Measurements from ENCODE around the gene MYO1B. TPM values are rescaled to one million over a fixed set of nuclear protein-coding genes. Genes with fewer than 3 reads are reported as not detected.

The MYO1B gene
- total RNA-seq, 1 experiment from 2014 or later, result 80.3 TPM

DNA sequence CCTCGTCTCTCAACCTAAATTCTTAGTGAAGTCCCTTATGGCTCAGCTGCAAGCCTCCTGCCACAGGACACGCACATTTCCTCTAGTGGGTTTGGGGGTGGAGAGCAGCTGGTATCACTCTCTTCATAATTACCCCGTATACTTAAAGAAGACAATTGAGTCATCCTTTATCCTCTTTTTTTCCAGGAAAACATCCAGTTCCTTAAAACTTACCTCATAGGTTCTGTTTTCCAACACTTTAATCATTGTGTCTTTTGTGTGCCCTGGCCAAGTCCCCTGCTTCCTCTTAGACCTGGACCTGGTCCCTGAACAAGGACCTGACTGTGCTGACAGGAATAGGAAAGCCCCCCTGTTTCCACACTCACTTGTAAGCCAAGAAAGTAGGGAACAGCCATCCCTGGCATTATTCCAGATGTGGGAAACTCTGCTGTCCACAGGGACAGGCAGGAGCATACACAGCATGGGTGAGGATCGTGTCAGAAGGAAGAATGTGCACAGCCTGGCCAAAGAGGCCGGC is 42.3 kb upstream of the MYO1B start:
- Histone ChIP-seq H3K4me1 (no peaks in the 10 kb centered on the region), H3K27me3 (replicated peaks; ENCODE audit: control insufficient read depth, insufficient read depth, low read length) (no peaks in the 10 kb centered on the region), H3K4me3 (ENCODE audit: low read depth, low read length) (no peak overlapping the region), H3K9me3 (no peaks in the 10 kb centered on the region), H3K36me3 (ENCODE audit: control insufficient read depth, insufficient read depth, low read length) (no peaks in the 10 kb centered on the region)
- H3K9me3 Mint-ChIP-seq (ENCODE audit: unreplicated experiment), result peaks cover 14% of the 10 kb centered on the region
- intact Hi-C loops (cut with micrococcal nuclease; ENCODE audit: unreplicated experiment), result no loop called here
- no peak overlapping the region for H3K27ac Mint-ChIP-seq (ENCODE audit: unreplicated experiment)
- no peak for DNase-seq
- H3K4me3 Mint-ChIP-seq (ENCODE audit: unreplicated experiment), result no peak overlapping the region
- CTCF ChIA-PET, result no interaction called here
- TF ChIP-seq, protein P1, sequence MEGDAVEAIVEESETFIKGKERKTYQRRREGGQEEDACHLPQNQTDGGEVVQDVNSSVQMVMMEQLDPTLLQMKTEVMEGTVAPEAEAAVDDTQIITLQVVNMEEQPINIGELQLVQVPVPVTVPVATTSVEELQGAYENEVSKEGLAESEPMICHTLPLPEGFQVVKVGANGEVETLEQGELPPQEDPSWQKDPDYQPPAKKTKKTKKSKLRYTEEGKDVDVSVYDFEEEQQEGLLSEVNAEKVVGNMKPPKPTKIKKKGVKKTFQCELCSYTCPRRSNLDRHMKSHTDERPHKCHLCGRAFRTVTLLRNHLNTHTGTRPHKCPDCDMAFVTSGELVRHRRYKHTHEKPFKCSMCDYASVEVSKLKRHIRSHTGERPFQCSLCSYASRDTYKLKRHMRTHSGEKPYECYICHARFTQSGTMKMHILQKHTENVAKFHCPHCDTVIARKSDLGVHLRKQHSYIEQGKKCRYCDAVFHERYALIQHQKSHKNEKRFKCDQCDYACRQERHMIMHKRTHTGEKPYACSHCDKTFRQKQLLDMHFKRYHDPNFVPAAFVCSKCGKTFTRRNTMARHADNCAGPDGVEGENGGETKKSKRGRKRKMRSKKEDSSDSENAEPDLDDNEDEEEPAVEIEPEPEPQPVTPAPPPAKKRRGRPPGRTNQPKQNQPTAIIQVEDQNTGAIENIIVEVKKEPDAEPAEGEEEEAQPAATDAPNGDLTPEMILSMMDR (IDR thresholded peaks at IDR 0.05; ENCODE audit: insufficient read depth in 1 of 2, low read depth in 1 of 2, low read length in 1 of 2, severe bottlenecking in 1 of 2, unreplicated experiment in 1 of 2), result no peak
- POLR2A ChIA-PET, result no interaction called here
- H3K36me3 Mint-ChIP-seq (ENCODE audit: insufficient read depth, unreplicated experiment), result no peaks in the 10 kb centered on the region
- H3K4me1 Mint-ChIP-seq (ENCODE audit: low read depth, unreplicated experiment), result no peaks in the 10 kb centered on the region
- BruUV-seq (replicated peaks), result no TSS peak
- no peaks in the 10 kb centered on the region for H3K27me3 Mint-ChIP-seq (ENCODE audit: insufficient read depth, unreplicated experiment)

DNA sequence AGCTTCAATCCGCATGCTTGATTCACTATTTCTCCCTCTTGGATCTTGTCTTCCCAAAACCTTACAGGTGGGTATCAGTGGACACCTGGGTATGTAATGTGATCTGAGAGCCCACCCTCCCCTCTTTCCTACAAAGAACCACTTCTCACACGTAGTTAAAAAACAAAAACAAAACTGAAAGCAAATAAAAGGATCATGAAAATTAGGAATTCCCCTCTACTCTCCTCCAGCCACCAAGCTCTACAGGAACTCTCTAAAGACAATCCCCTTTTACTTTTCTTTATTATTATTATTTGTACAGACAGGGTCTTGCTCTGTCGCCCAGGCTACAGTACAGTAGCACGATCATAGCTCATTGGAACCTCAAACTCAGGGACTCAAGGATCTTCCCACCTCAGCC is 40.8 kb upstream of the MYO1B start:
- no peaks in the 10 kb centered on the region for H3K4me1 Mint-ChIP-seq (ENCODE audit: low read depth, unreplicated experiment)
- H3K9me3 Mint-ChIP-seq (ENCODE audit: unreplicated experiment), result peaks cover 14% of the 10 kb centered on the region
- no TSS peak for BruUV-seq (replicated peaks)
- no peak for DNase-seq
- no peak overlapping the region for H3K4me3 ChIP-seq (ENCODE audit: low read depth, low read length)
- no peaks in the 10 kb centered on the region for H3K9me3 ChIP-seq
- intact Hi-C loops (cut with micrococcal nuclease; ENCODE audit: unreplicated experiment), result no loop called here
- no peaks in the 10 kb centered on the region for H3K36me3 ChIP-seq (ENCODE audit: control insufficient read depth, insufficient read depth, low read length)
- no peaks in the 10 kb centered on the region for H3K4me1 ChIP-seq
- no peaks in the 10 kb centered on the region for H3K27me3 Mint-ChIP-seq (ENCODE audit: insufficient read depth, unreplicated experiment)
- H3K27me3 ChIP-seq (replicated peaks; ENCODE audit: control insufficient read depth, insufficient read depth, low read length), result no peaks in the 10 kb centered on the region
- ChIA-PET CTCF (no interaction called here), POLR2A (no interaction called here)
- TF ChIP-seq, protein P1 (IDR thresholded peaks at IDR 0.05; ENCODE audit: insufficient read depth in 1 of 2, low read depth in 1 of 2, low read length in 1 of 2, severe bottlenecking in 1 of 2, unreplicated experiment in 1 of 2), result no peak
- no peak overlapping the region for H3K27ac Mint-ChIP-seq (ENCODE audit: unreplicated experiment)
- no peaks in the 10 kb centered on the region for H3K36me3 Mint-ChIP-seq (ENCODE audit: insufficient read depth, unreplicated experiment)
- H3K4me3 Mint-ChIP-seq (ENCODE audit: unreplicated experiment), result no peak overlapping the region

DNA sequence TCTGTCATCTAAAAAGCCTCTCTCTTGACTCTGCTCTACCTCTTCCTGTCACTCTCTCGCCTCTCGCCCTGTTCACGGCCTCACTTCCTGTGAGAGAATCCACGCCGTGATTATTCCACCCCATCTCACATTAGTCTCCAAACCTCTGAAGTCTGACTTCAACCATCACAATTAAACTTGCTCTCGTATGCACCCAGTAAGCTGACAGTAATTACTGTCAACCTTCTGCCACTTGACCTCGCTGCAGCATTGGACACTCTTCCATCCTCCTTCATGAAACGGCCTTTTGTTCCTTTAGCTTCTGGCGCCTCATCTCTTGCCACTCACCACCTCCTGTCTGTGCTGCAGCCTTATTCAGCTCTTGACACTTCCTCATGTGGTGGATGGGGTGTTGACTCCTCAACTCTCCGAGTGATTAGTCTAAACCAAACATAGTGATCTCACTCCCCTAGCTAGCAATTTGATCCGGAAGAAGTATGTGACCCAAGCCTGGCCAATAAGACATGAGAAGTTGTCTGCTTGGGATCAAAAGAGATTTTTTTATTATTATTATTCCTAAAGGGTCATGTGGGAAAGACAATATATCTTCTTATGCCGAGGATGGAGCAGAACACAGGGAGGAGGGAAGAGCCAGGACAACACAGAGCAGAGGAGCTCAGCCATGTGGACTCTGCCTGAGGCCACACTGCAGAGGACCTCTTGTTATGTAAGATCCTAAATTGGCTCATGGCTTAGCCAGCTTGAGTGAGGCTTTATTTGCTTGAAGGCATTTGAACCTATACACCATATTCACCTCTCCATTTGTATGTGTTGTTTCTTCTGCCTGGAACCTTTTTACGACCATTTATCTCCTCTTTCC is 38.4 kb upstream of the MYO1B start:
- Mint-ChIP-seq H3K4me1 (ENCODE audit: low read depth, unreplicated experiment) (no peaks in the 10 kb centered on the region), H3K27ac (ENCODE audit: unreplicated experiment) (no peak overlapping the region), H3K4me3 (ENCODE audit: unreplicated experiment) (no peak overlapping the region), H3K27me3 (ENCODE audit: insufficient read depth, unreplicated experiment) (no peaks in the 10 kb centered on the region), H3K9me3 (ENCODE audit: unreplicated experiment) (peaks cover 23% of the 10 kb centered on the region), H3K36me3 (ENCODE audit: insufficient read depth, unreplicated experiment) (no peaks in the 10 kb centered on the region)
- BruUV-seq (replicated peaks), result no TSS peak
- H3K36me3 ChIP-seq (ENCODE audit: control insufficient read depth, insufficient read depth, low read length), result no peaks in the 10 kb centered on the region
- H3K4me3 ChIP-seq (ENCODE audit: low read depth, low read length), result no peak overlapping the region
- H3K27me3 ChIP-seq (replicated peaks; ENCODE audit: control insufficient read depth, insufficient read depth, low read length), result no peaks in the 10 kb centered on the region
- ChIA-PET CTCF (interaction anchor here (0.5 to 0.8 kb wide), 2 partner anchors 13 to 24 kb away, joined by 3 read pairs; no protein-coding TSS in a partner anchor), POLR2A (no interaction called here)
- H3K4me1 ChIP-seq, result no peaks in the 10 kb centered on the region
- DNase-seq, result no peak
- TF ChIP-seq, protein P1 (IDR thresholded peaks at IDR 0.05; ENCODE audit: insufficient read depth in 1 of 2, low read depth in 1 of 2, low read length in 1 of 2, severe bottlenecking in 1 of 2, unreplicated experiment in 1 of 2), result no peak
- H3K9me3 ChIP-seq, result no peaks in the 10 kb centered on the region; the same call in none of the 2 replicates
- intact Hi-C loops (cut with micrococcal nuclease; ENCODE audit: unreplicated experiment), result no loop called here
